MG63 (cell line): ENCODE data around the gene AP5Z1. TPM values are rescaled to one million over a fixed set of nuclear protein-coding genes. Genes with fewer than 3 reads are reported as not detected.

Experiments used
- DNase-seq: peaks from one replicate; pipeline ENCODE4 v3.0.0-alpha.2; 2020
- H3K27me3 ChIP-seq: fragments of 250-450 bp; sonication (Bioruptor Pico); 2 replicates; pipeline ENCODE4 v1.5.1; 2020; ENCODE audit warnings: mild to moderate bottlenecking, moderate library complexity
- H3K36me3 ChIP-seq: fragments of 250-450 bp; sonication (Bioruptor Pico); 2 replicates; pipeline ENCODE4 v1.5.1; 2020; ENCODE audit warnings: mild to moderate bottlenecking, moderate library complexity
- H3K4me3 ChIP-seq: fragments of 250-450 bp; sonication (Bioruptor Pico); 2 replicates; pipeline ENCODE4 v1.5.1; 2020; ENCODE audit warnings: mild to moderate bottlenecking, moderate library complexity
- H3K9me3 ChIP-seq: fragments of 250-450 bp; sonication (Bioruptor Pico); 2 replicates; pipeline ENCODE4 v1.5.1; 2020; ENCODE audit warnings: mild to moderate bottlenecking, moderate library complexity
- total RNA-seq: library from RNA; depleted of rRNA; stranded (reverse); fragments of >200 nt; shearing (Covaris generic); gene quantifications from 2 replicates; pipeline ENCODE4 v1.2.3, GENCODE V29; 2014; ENCODE audit warnings: low replicate concordance; rRNA removed

AP5Z1 gene
- total RNA-seq: 23.0 and 38.2 TPM in 2 replicates

GRCh38 chr7:4775250-4775847 is at the start of gene AP5Z1:
TSS of gene AP5Z1 (plus strand) at chr7:4775623. CDS start at chr7:4775716, 93 bp downstream.
- Histone ChIP-seq H3K4me3 (peak within 1 kb of the TSS; percentile 99), H3K9me3 (no peaks in the 10 kb centered on the region), H3K27me3 (no peaks in the 10 kb centered on the region), H3K36me3 (peaks cover 3% of the 10 kb centered on the region; the same call in 1 of the 2 replicates)
- DNase-seq: peak; percentile 95

DNA sequence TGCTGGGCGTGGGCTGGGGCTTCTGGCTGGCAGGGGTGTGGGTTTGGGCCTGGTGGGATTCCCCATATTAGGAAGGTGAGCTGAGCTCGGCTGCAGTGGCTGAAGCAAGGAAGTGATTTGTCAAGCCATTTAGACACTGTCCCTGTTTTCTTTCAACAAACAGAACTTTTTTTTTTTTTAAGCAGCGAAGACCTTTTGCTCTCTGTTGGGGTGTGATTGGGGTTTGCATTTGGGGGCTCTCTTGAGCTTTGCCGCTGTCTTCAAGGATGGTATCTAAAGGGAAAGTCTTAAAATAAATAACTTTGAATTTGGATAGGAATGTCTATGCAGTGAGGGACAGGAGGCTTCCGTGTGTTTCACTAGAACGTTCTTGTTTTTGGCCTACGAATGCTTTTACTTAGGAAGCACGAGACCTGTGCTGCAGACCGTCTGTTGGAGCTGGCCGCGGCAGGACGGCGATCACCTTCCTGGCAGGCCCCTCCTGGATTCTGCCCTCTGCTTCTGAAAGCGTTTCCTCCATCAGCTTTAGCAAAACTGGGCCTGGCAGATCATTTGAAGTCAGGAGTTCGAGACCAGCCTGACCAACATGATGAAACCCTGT is 49.5 kb upstream of the AP5Z1 start:
- Histone ChIP-seq H3K27me3 (no peaks in the 10 kb centered on the region), H3K36me3 (peaks cover 24% of the 10 kb centered on the region), H3K9me3 (no peaks in the 10 kb centered on the region), H3K4me3 (peak overlapping the region; percentile 51)
- no peak for DNase-seq

GRCh38 chr7:4726566-4726965 is 48.9 kb upstream of the AP5Z1 start:
- DNase-seq: no peak
- Histone ChIP-seq H3K27me3 (no peaks in the 10 kb centered on the region), H3K36me3 (peaks cover 24% of the 10 kb centered on the region), H3K4me3 (no peak overlapping the region), H3K9me3 (no peaks in the 10 kb centered on the region)

- no peaks in the 10 kb centered on the region for H3K27me3 ChIP-seq
- H3K9me3 ChIP-seq: no peaks in the 10 kb centered on the region
- H3K36me3 ChIP-seq: peaks cover 18% of the 10 kb centered on the region
- no peak overlapping the region for H3K4me3 ChIP-seq
- no peak for DNase-seq
These were observed 47.3 kb upstream of the AP5Z1 start for GRCh38 chr7:4727914-4728705.

DNA sequence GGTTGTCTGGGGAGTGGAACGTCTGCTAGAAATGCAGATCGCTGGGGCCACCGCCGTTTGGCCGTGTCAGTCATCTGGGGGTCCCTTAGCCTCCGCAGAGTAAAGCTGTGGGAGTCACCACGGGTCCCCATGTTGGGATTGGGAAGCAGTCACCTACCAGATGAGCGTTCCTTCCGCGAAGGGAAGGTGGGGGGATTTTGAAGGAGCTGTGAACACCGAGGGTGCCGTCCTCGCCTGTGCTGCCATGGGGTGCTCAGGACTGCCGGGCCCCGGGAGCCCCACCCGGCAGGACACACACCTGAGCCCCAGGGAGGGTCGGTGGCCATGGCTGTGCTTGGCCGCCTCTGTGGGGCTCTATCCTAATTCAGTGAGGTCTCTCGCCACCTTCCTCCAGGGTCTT is 46.2 kb upstream of the AP5Z1 start:
- H3K27me3 ChIP-seq: no peaks in the 10 kb centered on the region
- DNase-seq: no peak
- no peaks in the 10 kb centered on the region for H3K9me3 ChIP-seq
- H3K36me3 ChIP-seq: peaks cover 25% of the 10 kb centered on the region
- H3K4me3 ChIP-seq: no peak overlapping the region

- H3K4me3 ChIP-seq: no peak overlapping the region
- H3K36me3 ChIP-seq: peaks cover 25% of the 10 kb centered on the region
- no peak for DNase-seq
- H3K9me3 ChIP-seq: no peaks in the 10 kb centered on the region
- no peaks in the 10 kb centered on the region for H3K27me3 ChIP-seq
These were observed 45.1 kb upstream of the AP5Z1 start for GRCh38 chr7:4730276-4730675.

DNA sequence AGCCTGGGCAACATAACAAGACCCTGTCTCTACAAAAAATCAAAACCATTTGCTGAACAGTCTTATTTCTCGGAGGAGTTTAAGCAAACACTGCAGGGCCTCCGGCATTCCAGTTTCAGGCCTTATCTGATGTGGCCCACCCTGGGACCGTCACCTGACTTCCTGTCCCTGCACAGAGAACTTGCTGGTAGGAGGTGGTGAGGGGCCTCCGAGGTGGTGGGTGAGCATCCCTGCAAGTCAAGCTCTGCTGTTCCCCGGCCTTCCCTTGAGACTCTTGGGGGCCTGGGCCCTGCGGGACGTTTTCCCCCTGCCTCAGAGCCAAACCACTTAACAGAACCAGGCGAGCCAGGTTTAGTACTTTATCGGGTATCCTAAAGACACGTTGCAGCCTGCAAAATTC is 44.5 kb upstream of the AP5Z1 start:
- DNase-seq: no peak

DNA sequence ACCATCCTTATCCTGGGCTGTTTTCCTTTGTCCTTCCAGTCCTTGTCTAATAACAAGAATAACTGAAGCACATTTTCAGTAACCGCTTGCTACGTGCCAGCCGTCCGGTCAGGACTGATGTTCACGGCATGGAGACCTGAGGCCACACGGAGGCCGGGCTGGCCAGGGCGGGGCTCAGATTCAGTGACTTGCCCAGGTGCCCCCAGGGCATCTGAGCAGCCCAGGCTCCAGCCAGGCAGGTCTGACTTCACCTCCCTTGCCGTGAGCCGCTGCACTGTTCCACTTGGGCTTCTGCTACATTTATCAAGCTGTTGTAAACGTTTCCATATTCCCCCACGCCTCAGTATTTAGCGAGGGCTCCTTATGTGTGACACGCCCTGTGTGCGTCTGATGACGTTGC is 43.6 kb upstream of the AP5Z1 start:
- no peak for DNase-seq
- peaks cover 20% of the 10 kb centered on the region for H3K36me3 ChIP-seq
- H3K27me3 ChIP-seq: no peaks in the 10 kb centered on the region
- no peaks in the 10 kb centered on the region for H3K9me3 ChIP-seq
- H3K4me3 ChIP-seq: no peak overlapping the region

More for the DNA sequence above, 44.5 kb upstream of the AP5Z1 start:
- Histone ChIP-seq H3K27me3 (no peaks in the 10 kb centered on the region), H3K36me3 (peaks cover 25% of the 10 kb centered on the region), H3K4me3 (no peak overlapping the region), H3K9me3 (no peaks in the 10 kb centered on the region)

GRCh38 chr7:4733936-4734528 is 41.4 kb upstream of the AP5Z1 start:
- no peaks in the 10 kb centered on the region for H3K9me3 ChIP-seq
- no peak overlapping the region for H3K4me3 ChIP-seq
- H3K36me3 ChIP-seq: peaks cover 19% of the 10 kb centered on the region
- no peak for DNase-seq
- H3K27me3 ChIP-seq: no peaks in the 10 kb centered on the region

GRCh38 chr7:4734587-4735345 is 40.7 kb upstream of the AP5Z1 start:
- no peak for DNase-seq
- Histone ChIP-seq H3K36me3 (peaks cover 27% of the 10 kb centered on the region), H3K4me3 (no peak overlapping the region), H3K9me3 (no peaks in the 10 kb centered on the region), H3K27me3 (no peaks in the 10 kb centered on the region)

DNA sequence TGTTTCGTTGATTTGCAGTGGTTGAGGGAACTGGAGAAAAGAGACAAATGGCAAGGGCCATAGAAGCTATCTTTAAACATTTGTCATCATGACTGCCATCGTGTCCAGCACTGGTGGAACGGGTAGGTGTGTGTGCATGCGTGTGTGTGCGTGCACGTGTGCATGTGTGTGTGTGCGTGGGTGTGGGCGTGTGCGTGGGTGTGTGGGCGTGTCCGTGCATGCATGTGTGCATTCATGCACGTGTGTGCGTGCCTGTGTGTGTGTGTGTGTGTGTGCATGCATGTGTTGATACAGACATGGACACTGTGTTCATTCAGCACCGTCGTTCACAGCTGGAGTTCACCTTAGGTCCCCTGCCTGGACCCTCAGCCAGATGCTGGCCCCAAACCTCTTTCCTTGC is 38.1 kb upstream of the AP5Z1 start:
- DNase-seq: no peak
- Histone ChIP-seq H3K4me3 (no peak overlapping the region), H3K36me3 (peaks cover 30% of the 10 kb centered on the region), H3K27me3 (no peaks in the 10 kb centered on the region), H3K9me3 (no peaks in the 10 kb centered on the region)

DNA sequence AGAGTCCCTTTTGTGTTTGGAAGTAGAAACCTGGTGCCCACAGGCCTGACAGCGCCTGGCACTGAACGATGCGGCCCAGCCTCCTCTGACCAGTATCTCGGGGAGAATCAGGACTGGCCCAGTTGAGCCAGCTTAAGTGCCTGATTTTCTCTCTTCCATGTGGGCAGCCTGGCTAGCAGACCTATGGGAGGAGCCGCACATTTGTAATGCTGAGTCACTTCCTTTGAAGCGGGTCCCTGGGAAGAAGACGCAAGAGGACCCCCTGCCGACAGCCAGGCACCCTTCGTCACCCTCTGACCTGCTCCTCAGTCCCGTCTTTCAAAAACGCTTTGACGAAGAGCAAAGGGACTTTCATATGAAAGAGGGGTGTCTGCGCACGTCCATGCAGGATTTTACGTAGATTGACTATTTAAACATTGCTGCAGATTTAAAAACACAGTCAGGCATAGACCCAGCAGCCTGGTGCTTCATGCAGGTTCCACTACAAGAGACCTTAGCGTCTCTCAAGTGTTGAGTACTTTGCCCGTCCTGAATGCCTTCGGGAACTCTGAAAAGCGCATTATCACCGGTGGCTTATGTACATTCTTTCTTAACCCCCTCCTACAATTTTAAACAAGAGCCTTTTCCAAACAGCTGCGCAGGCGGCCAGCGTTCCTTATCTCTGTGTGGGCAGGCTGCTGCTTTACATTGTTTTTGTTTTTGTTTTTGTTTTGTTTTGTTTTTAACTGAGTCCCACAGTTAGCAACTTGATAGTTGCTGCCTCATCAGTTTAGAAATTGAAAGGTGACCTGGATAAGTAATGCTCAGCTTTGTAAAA is 36.5 kb upstream of the AP5Z1 start:
- H3K9me3 ChIP-seq: no peaks in the 10 kb centered on the region
- peaks cover 39% of the 10 kb centered on the region for H3K36me3 ChIP-seq
- no peak overlapping the region for H3K4me3 ChIP-seq
- no peaks in the 10 kb centered on the region for H3K27me3 ChIP-seq
- DNase-seq: peak; percentile 90

DNA sequence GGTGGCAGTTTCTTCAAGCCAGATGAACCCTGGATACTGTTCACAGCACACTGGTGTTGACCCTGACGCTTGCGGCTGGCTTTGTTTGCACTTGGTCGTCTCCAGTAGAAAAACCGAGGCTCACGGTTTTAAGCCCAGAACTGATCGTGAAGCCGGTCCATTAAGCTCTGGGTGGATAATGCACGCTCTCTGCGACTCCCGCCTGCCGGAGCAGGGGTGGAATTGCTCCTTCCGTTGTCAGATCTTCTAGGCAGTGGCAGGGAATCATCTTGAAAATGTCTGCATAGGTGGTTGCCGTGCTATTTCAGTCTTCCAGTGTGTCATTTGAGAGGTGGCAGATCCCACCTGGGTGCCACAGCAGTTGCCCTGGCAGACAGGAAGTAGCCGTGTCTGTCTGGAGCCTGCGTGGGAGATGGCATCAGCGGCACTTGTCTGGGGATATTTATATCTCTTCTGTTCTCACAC is 35.9 kb upstream of the AP5Z1 start:
- Histone ChIP-seq H3K27me3 (no peaks in the 10 kb centered on the region), H3K9me3 (no peaks in the 10 kb centered on the region), H3K4me3 (no peak overlapping the region), H3K36me3 (peaks cover 44% of the 10 kb centered on the region)
- no peak for DNase-seq

DNA sequence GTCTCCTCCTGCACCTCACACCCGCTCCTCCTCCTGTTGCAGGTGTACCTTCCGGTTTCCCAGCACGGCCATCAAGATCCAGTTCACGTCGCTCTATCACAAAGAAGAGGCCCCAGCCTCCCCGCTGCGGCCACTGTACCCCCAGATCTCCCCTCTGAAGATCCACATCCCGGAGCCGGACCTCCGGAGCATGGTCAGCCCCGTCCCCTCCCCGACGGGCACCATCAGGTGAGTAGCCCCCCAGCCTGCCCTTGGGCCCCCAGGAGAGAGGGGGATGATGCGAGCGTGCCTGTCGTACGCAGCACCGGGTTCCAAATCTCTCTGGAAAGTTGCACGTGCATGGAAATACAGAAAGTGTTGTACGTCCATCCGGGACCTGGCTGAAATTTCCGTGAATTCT is 34.6 kb upstream of the AP5Z1 start:
- H3K27me3 ChIP-seq: no peaks in the 10 kb centered on the region
- no peak overlapping the region for H3K4me3 ChIP-seq
- H3K9me3 ChIP-seq: no peaks in the 10 kb centered on the region
- DNase-seq: no peak
- H3K36me3 ChIP-seq: peaks cover 48% of the 10 kb centered on the region

- no peak overlapping the region for H3K4me3 ChIP-seq
- no peak for DNase-seq
- no peaks in the 10 kb centered on the region for H3K9me3 ChIP-seq
- H3K27me3 ChIP-seq: no peaks in the 10 kb centered on the region
- H3K36me3 ChIP-seq: peaks cover 60% of the 10 kb centered on the region
These were observed 33.3 kb upstream of the AP5Z1 start for GRCh38 chr7:4742051-4742573.

DNA sequence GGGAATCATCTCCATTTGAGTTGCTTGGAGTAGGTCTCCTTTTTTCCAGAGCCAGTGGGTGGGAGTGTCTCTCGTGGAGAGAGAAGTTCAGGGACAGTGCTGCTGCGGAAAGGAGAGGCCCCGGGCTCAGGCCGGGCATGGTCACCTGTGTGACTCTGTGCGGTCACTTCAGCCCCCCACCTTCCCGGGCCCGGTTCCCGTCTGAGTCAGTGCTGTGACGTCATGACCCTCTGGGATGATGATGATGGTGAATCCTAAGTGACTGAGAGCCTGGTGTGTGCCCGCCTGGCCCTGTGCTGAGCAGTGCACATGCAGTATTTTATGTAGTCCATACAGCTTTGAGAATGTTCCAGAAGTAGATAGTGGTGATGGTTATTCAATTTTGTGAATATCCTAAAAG is 32.6 kb upstream of the AP5Z1 start:
- Histone ChIP-seq H3K27me3 (no peaks in the 10 kb centered on the region), H3K4me3 (no peak overlapping the region), H3K36me3 (peaks cover 61% of the 10 kb centered on the region), H3K9me3 (no peaks in the 10 kb centered on the region)
- DNase-seq: no peak
